HEK293 (cell line): ENCODE data around the gene FASTK.

Experiments
- CTCF ChIA-PET: fragments of 350-600 bp; formaldehyde crosslinking; extraction: SDS; loops from one replicate; lab custom pipeline; 2021; ENCODE audit warnings: antibody characterized with exemption; lab: Yijun Ruan, JAX
- POLR2A ChIA-PET: fragments of 300-600 bp; formaldehyde crosslinking; extraction: SDS; loops from one replicate; lab custom pipeline; 2020; ENCODE audit warnings: antibody characterized with exemption, inconsistent platforms; lab: Yijun Ruan, JAX
- H3K27ac ChIP-seq: fragments of 200-500 bp; sonication (Bioruptor generic); 2 replicates; pipeline ENCODE4 v1.5.1; 2014; ENCODE audit warnings: low read depth, low read length, control low read depth, inconsistent platforms; ENCODE audit errors: extremely low read depth
- H3K36me3 ChIP-seq, 2 experiments: fragments of 200-500 bp in 1 of 2; sonication (Bioruptor generic) in 1 of 2; 1 replicate in 1 of 2; 2 replicates in 1 of 2; pipeline ENCODE4 v1.5.1; 2014 to 2017; ENCODE audit warnings: inconsistent platforms in 2 of 2, low read length in 2 of 2; ENCODE audit not compliant: control insufficient read depth in 2 of 2, insufficient read depth in 1 of 2
- H3K4me1 ChIP-seq: fragments of 200-500 bp; sonication (Bioruptor generic); 2 replicates; pipeline ENCODE4 v1.5.1; 2014; ENCODE audit warnings: mild to moderate bottlenecking, low read length, inconsistent platforms; ENCODE audit not compliant: control insufficient read depth, insufficient read depth
- H3K4me3 ChIP-seq: 2 replicates; pipeline ENCODE4 v1.5.1; 2011; ENCODE audit warnings: low read depth, mild to moderate bottlenecking, control low read depth, low read length, moderate library complexity
- H3K9me3 ChIP-seq: fragments of 200-500 bp; sonication (Bioruptor generic); 2 replicates; pipeline ENCODE4 v1.5.1; 2014; ENCODE audit warnings: low read depth, low read length, inconsistent platforms; ENCODE audit not compliant: control insufficient read depth, insufficient read depth
- EGR2 ChIP-seq: fragments of 450-650 bp; formaldehyde crosslinking; IDR thresholded peaks from 2 replicates; pipeline ENCODE4 v1.5.1; 2016; ENCODE audit warnings: low read depth, missing biosample characterization, missing genetic modification characterization
- HOXA7 ChIP-seq: sonication (generic); formaldehyde crosslinking; IDR thresholded peaks from 2 replicates; pipeline ENCODE4 v1.8.1; 2022; ENCODE audit warnings: missing genetic modification reagents, borderline replicate concordance
- MZF1 ChIP-seq: fragments of 450-650 bp; formaldehyde crosslinking; IDR thresholded peaks from 2 replicates; pipeline ENCODE4 v1.5.1; 2017; ENCODE audit warnings: missing biosample characterization, missing genetic modification characterization, borderline replicate concordance
- SETDB1 ChIP-seq: IDR thresholded peaks from one replicate; pipeline ENCODE4 v1.6.1; 2017; ENCODE audit warnings: mild to moderate bottlenecking, low read length, moderate library complexity, mixed read lengths; ENCODE audit not compliant: insufficient read length
- SP3 ChIP-seq: fragments of 450-650 bp; formaldehyde crosslinking; IDR thresholded peaks from 2 replicates; pipeline ENCODE4 v1.5.1; 2016; ENCODE audit warnings: missing biosample characterization, missing genetic modification characterization
- ZBTB17 ChIP-seq: fragments of 450-650 bp; formaldehyde crosslinking; IDR thresholded peaks from 2 replicates; pipeline ENCODE4 v1.5.1; 2016; ENCODE audit warnings: missing biosample characterization, missing genetic modification characterization
- ZFHX2 ChIP-seq: fragments of 450-650 bp; formaldehyde crosslinking; conservative IDR thresholded peaks from 2 replicates; pipeline ENCODE4 v1.5.1; 2016; ENCODE audit warnings: missing biosample characterization, missing genetic modification characterization
- ZIC2 ChIP-seq: fragments of 450-650 bp; formaldehyde crosslinking; IDR thresholded peaks from 2 replicates; pipeline ENCODE4 v1.5.1; 2016; ENCODE audit warnings: missing biosample characterization, missing genetic modification characterization
- ZNF121 ChIP-seq: fragments of 450-650 bp; formaldehyde crosslinking; IDR thresholded peaks from 2 replicates; pipeline ENCODE4 v1.5.1; 2016; ENCODE audit warnings: missing biosample characterization, missing genetic modification characterization
- ZNF221 ChIP-seq: fragments of 450-650 bp; formaldehyde crosslinking; IDR thresholded peaks from 2 replicates; pipeline ENCODE4 v1.5.1; 2017; ENCODE audit warnings: missing biosample characterization, missing genetic modification characterization, borderline replicate concordance
- ZNF341 ChIP-seq: fragments of 450-650 bp; formaldehyde crosslinking; IDR thresholded peaks from 2 replicates; pipeline ENCODE4; 2016; ENCODE audit warnings: low read depth, missing biosample characterization, missing genetic modification characterization
- ZNF366 ChIP-seq: fragments of 450-650 bp; formaldehyde crosslinking; conservative IDR thresholded peaks from 2 replicates; pipeline ENCODE4 v1.5.1; 2016; ENCODE audit warnings: missing biosample characterization, missing genetic modification characterization
- ZNF394 ChIP-seq: fragments of 450-650 bp; formaldehyde crosslinking; IDR thresholded peaks from 2 replicates; pipeline ENCODE4 v1.5.1; 2016; ENCODE audit warnings: missing biosample characterization, missing genetic modification characterization, mild to moderate bottlenecking, moderate library complexity, borderline replicate concordance
- ZNF544 ChIP-seq: fragments of 450-650 bp; formaldehyde crosslinking; IDR thresholded peaks from 2 replicates; pipeline ENCODE4 v1.5.0; 2017; ENCODE audit warnings: missing biosample characterization, missing genetic modification characterization
- ZNF571 ChIP-seq: fragments of 450-650 bp; formaldehyde crosslinking; IDR thresholded peaks from 2 replicates; pipeline ENCODE4 v1.5.0; 2017; ENCODE audit warnings: missing biosample characterization, missing genetic modification characterization
- ZNF585B ChIP-seq: fragments of 450-650 bp; formaldehyde crosslinking; IDR thresholded peaks from 2 replicates; pipeline ENCODE4 v1.5.1; 2016; ENCODE audit warnings: missing biosample characterization, missing genetic modification characterization
- ZNF707 ChIP-seq: fragments of 450-650 bp; formaldehyde crosslinking; IDR thresholded peaks from 2 replicates; pipeline ENCODE4 v1.5.1; 2016; ENCODE audit warnings: missing biosample characterization, missing genetic modification characterization
- ZNF777 ChIP-seq: fragments of 450-650 bp; formaldehyde crosslinking; IDR thresholded peaks from 2 replicates; pipeline ENCODE4 v1.5.1; 2017; ENCODE audit warnings: missing biosample characterization, missing genetic modification characterization, borderline replicate concordance
- ZSCAN23 ChIP-seq: fragments of 450-650 bp; formaldehyde crosslinking; IDR thresholded peaks from 2 replicates; pipeline ENCODE4 v1.5.1; 2016; ENCODE audit warnings: missing biosample characterization, missing genetic modification characterization
- TF ChIP-seq, protein P1 (sequence below): fragments of 450-650 bp; formaldehyde crosslinking; IDR thresholded peaks from 2 replicates; pipeline ENCODE4 v1.5.1; 2017; ENCODE audit warnings: missing biosample characterization, mild to moderate bottlenecking, missing genetic modification characterization, moderate library complexity
- TF ChIP-seq, protein P2 (sequence below): fragments of 450-650 bp; formaldehyde crosslinking; IDR thresholded peaks from 2 replicates; pipeline ENCODE4 v1.5.0; 2017; ENCODE audit warnings: missing biosample characterization, missing genetic modification characterization, borderline replicate concordance

FASTK gene

DNA sequence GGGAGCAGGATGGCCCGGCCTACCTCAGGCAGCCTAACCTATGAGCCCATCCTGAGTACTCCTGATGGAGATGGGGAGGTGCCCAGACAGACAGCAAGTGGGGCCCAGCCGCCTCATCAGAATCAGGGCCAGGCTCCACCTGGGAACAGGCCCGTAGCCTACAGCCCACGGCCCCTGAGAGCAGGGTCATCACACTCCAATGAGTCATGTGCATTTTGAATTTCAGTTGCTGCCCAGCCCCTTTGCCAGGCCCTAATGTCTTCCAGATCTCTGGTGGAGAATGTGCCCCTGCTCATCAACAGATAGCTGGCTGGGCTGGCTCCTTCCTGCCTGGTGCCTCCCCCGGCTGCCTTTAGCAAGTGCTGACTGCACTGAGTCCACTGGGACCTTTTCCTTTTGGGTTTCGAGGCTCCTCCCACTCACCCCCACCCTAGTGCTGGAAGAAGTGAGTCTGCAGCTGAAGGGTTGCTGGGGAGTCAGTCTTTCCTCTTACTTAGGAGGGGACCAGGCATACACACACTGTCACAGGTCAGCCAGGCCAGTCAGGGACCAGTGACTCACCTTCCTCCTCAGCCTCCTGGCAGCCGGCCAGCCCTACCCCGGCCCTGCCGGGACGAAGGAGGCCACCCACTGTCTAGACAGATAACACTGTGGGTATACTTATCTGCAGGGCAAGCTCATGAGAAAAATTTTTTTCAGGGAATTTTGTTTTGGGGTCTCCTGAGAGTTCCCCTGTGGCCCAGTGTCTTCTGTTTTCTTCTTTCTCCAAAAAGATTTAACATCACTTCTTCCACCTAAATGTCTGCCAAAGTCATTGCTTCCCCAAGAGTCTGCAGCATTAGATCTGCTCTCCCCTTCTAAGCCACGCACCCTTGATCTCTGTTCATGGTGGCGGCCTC lies 41.4 kb downstream of the FASTK start (continued):
- 0 out of 2 replicates have a peak, but pooled peaks have one; percentile 16 for TF ChIP-seq ZNF394 (tag by site-specific recombination)
- TF ChIP-seq ZNF121, result no peak
- TF ChIP-seq, protein P1, sequence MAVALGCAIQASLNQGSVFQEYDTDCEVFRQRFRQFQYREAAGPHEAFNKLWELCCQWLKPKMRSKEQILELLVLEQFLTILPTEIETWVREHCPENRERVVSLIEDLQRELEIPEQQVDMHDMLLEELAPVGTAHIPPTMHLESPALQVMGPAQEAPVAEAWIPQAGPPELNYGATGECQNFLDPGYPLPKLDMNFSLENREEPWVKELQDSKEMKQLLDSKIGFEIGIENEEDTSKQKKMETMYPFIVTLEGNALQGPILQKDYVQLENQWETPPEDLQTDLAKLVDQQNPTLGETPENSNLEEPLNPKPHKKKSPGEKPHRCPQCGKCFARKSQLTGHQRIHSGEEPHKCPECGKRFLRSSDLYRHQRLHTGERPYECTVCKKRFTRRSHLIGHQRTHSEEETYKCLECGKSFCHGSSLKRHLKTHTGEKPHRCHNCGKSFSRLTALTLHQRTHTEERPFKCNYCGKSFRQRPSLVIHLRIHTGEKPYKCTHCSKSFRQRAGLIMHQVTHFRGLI, result peak; percentile 70
- peak; percentile 38 for TF ChIP-seq SP3 (tag by site-specific recombination)
- TF ChIP-seq ZSCAN23 (tag by site-specific recombination), result no peak
- no peak for TF ChIP-seq ZNF571 (tag by site-specific recombination)
- no peak for TF ChIP-seq HOXA7 (CRISPR knock-in tag)
- TF ChIP-seq ZNF366 (tag by site-specific recombination), result peak; percentile 86

DNA sequence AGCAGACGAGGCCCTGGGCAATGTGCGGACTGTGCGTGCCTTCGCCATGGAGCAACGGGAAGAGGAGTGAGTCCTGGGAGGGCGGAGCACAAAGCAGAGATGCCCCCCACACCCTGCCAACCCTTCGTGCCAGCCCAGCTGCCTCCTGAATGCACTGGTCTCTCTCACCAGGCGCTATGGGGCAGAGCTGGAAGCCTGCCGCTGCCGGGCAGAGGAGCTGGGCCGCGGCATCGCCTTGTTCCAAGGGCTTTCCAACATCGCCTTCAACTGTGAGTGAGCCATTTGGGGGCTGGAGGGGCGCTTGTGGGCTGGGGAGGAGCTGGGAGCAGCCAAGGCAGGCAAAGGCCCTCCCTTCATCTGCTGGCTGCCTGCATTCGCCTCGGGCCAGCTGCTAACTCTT lies 44.7 kb downstream of the FASTK start:
- Histone ChIP-seq H3K4me3 (no peak overlapping the region), H3K36me3 (peaks cover 0 to 59% of the 10 kb centered on the region in 2 experiments; a peak in 1 of 3 replicates), H3K27ac (no peak overlapping the region), H3K9me3 (no peaks in the 10 kb centered on the region), H3K4me1 (peaks cover 6% of the 10 kb centered on the region)
- ChIA-PET POLR2A (no interaction called here), CTCF (interaction anchor here (0.7 to 1.3 kb wide), 2 partner anchors 8 to 23 kb away, joined by 3 to 4 read pairs; partner anchors contain the start of gene ABCB8)
- TF ChIP-seq, protein P2, sequence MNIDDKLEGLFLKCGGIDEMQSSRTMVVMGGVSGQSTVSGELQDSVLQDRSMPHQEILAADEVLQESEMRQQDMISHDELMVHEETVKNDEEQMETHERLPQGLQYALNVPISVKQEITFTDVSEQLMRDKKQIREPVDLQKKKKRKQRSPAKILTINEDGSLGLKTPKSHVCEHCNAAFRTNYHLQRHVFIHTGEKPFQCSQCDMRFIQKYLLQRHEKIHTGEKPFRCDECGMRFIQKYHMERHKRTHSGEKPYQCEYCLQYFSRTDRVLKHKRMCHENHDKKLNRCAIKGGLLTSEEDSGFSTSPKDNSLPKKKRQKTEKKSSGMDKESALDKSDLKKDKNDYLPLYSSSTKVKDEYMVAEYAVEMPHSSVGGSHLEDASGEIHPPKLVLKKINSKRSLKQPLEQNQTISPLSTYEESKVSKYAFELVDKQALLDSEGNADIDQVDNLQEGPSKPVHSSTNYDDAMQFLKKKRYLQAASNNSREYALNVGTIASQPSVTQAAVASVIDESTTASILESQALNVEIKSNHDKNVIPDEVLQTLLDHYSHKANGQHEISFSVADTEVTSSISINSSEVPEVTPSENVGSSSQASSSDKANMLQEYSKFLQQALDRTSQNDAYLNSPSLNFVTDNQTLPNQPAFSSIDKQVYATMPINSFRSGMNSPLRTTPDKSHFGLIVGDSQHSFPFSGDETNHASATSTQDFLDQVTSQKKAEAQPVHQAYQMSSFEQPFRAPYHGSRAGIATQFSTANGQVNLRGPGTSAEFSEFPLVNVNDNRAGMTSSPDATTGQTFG (tag by site-specific recombination), result no peak
- TF ChIP-seq MZF1 (tag by site-specific recombination), result no peak
- no peak for TF ChIP-seq ZNF777 (tag by site-specific recombination)
- no peak for TF ChIP-seq SETDB1
- peak; percentile 29; the same call in 1 of the 2 replicates for TF ChIP-seq ZNF341
- TF ChIP-seq ZIC2, result no peak
- TF ChIP-seq ZNF221 (tag by site-specific recombination), result no peak

DNA sequence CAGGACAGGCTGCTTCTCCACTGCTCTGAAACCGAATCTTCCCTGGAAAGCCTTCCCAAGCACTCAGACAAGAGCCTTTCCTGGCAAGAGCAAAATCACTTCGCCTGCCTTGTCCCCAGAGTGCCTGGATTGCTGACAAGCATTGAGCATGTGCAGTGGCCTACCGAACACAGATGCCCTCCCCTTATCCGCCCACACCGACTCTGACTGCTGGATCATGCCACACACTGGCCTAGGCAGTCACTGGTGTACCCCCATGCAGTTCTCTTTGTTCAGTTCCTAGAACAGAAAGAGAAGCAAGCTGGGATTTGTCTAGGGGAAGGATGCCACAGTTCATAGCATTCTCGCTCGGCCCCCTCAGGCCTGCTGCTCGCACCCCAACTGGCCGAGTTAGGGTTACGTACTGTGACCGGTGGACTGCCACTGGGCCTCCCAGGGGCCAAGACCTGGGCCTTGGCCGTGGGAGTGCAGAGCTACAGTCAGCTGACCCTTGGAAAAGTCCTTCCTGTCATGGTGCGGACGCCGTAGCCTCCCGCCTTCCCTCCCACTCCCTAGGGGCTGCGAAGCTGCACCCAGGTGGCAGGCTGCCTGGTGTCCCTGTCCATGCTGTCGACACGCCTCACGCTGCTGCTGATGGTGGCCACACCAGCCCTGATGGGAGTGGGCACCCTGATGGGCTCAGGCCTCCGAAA lies 45.4 kb downstream of the FASTK start:
- TF ChIP-seq ZNF707 (tag by site-specific recombination), result no peak
- TF ChIP-seq ZNF585B (tag by site-specific recombination), result no peak
- TF ChIP-seq EGR2 (tag by site-specific recombination), result 0 out of 2 replicates have a peak, but pooled peaks have one; percentile 18
- TF ChIP-seq ZFHX2 (tag by site-specific recombination), result peak; percentile 58
- TF ChIP-seq ZNF544 (tag by site-specific recombination), result no peak
- peak; percentile 58 for TF ChIP-seq ZBTB17 (tag by site-specific recombination)
- TF ChIP-seq, protein P1, result no peak
- TF ChIP-seq, all 188 proteins: peak for 3
- no peaks in the 10 kb centered on the region for H3K9me3 ChIP-seq
- POLR2A ChIA-PET, result no interaction called here
- H3K4me3 ChIP-seq, result no peak overlapping the region
- CTCF ChIA-PET, result no interaction called here
- H3K4me1 ChIP-seq, result peaks cover 6% of the 10 kb centered on the region
- H3K27ac ChIP-seq, result no peak overlapping the region
- H3K36me3 ChIP-seq, result peaks cover 0 to 60% of the 10 kb centered on the region in 2 experiments; a peak in 1 of 3 replicates
